PFSK-1 (cell line): ENCODE results near the gene KIAA0319L.

ENCODE experiments used
- POLR2AphosphoS5 ChIP-seq: IDR thresholded peaks from 2 replicates; pipeline ENCODE4 v1.6.1; 2012; ENCODE audit warnings: low read depth, mild to moderate bottlenecking, control low read depth, low read length, moderate library complexity
- REST ChIP-seq, 2 experiments: IDR thresholded peaks; 2 replicates each; pipeline versions ENCODE4 v1.6.1 to v1.8.0; 2011 to 2012; ENCODE audit warnings: low read depth in 2 of 2, low read length in 2 of 2, control low read depth in 1 of 2, inconsistent platforms in 1 of 2, mild to moderate bottlenecking in 1 of 2, moderate library complexity in 1 of 2; ENCODE audit not compliant: insufficient read depth in 1 of 2
- SIN3A ChIP-seq: IDR thresholded peaks from 2 replicates; pipeline ENCODE4 v1.6.1; 2012; ENCODE audit warnings: mild to moderate bottlenecking, low read length, moderate library complexity, borderline replicate concordance; ENCODE audit not compliant: insufficient read depth
- TAF1 ChIP-seq: IDR thresholded peaks from 2 replicates; pipeline ENCODE4 v1.6.1; 2012; ENCODE audit warnings: low read length, control low read depth, borderline replicate concordance; ENCODE audit not compliant: insufficient read depth

DNA sequence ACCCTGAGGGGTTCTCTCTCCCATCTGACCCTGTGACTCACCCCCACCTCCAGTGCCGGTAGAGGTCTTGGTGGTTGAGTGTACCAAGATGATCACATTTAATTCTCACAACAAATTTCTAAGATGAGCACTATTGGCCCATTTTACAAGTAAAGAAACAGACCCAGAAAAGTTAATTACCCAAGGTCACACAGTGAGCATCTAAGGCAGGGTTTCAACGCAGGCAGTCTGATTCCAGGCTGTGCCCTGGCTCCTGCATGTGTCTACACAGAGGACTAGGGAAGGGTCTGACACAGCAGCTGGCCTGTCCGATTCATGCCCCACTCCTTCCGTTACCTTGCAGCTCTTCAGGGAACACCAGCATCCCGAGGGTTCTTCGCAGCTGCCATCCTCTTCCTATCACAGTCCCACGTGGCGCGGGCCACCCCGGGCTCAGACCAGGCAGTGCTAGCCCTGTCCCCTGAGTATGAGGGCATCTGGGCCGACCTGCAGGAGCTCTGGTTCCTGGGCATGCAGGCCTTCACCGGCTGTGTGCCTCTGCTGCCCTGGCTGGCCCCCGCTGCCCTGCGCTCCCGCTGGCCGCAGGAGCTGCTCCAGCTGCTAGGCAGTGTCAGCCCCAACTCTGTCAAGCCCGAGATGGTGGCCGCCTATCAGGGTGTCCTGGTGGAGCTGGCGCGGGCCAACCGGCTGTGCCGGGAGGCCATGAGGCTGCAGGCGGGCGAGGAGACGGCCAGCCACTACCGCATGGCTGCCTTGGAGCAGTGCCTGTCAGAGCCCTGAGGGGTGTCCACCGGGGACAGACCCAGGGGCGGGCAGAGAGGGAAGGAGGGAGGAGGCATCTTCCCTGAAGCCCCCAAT lies 7.9 kb upstream of the KIAA0319L start:
- no peak for TF ChIP-seq TAF1
- TF ChIP-seq REST (IDR thresholded peaks at IDR 0.05; ENCODE audit: insufficient read depth in 1 of 2, low read depth in 2 of 2, low read length in 2 of 2) = no peak
- TF ChIP-seq SIN3A = no peak
- TF ChIP-seq POLR2AphosphoS5 = no peak
